Measurements from ENCODE around the gene CRYGS. TPM values are rescaled to one million over a fixed set of nuclear protein-coding genes. Genes with fewer than 3 reads are reported as not detected.
"Not testable (repeated sequence)": the region's sequence is repeated elsewhere in the genome, so short reads cannot be mapped to it uniquely, and the experiment has no call there.

Gene CRYGS
- total RNA-seq, 1 donor from 2014 or later: 4.4 TPM

DNA sequence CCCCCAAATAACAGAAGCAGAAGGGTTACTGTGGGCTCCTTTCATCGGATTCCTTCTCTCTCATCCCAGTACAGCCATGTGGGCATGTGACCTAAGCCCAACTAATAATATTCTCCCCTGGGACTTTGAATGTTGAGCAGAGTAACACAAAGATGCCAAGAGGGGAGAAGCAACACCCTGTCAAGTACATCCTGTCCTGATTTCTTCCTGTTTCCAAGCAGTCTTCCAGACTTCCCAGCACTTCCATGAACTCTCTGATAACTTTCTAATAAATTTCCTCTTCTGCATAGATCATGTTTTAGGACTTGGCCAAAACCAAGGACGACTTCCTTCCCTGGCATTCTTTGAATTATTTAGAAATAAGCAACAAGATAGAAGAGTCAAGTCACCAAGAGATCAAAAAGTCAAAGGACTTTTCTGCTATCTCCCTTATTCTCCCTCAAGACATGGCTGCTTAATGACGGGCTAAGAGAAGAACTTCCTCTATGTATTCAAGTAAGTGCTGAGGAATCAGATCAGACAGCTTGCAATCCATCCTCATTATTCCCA, 37.9 kb downstream of the CRYGS start:
- H3K27ac Mint-ChIP-seq: no peak overlapping the region
- H3K27me3 Mint-ChIP-seq (ENCODE audit: low read depth): peaks cover 34% of the 10 kb centered on the region
- no peak for DNase-seq (ENCODE audit: low spot score in 2 of 2, unreplicated experiment in 2 of 2)
- H3K4me1 Mint-ChIP-seq: peaks cover 27% of the 10 kb centered on the region
- TF ChIP-seq, protein P1, sequence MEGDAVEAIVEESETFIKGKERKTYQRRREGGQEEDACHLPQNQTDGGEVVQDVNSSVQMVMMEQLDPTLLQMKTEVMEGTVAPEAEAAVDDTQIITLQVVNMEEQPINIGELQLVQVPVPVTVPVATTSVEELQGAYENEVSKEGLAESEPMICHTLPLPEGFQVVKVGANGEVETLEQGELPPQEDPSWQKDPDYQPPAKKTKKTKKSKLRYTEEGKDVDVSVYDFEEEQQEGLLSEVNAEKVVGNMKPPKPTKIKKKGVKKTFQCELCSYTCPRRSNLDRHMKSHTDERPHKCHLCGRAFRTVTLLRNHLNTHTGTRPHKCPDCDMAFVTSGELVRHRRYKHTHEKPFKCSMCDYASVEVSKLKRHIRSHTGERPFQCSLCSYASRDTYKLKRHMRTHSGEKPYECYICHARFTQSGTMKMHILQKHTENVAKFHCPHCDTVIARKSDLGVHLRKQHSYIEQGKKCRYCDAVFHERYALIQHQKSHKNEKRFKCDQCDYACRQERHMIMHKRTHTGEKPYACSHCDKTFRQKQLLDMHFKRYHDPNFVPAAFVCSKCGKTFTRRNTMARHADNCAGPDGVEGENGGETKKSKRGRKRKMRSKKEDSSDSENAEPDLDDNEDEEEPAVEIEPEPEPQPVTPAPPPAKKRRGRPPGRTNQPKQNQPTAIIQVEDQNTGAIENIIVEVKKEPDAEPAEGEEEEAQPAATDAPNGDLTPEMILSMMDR (IDR thresholded peaks at IDR 0.05; ENCODE audit: unreplicated experiment): no peak
- H3K4me3 Mint-ChIP-seq: no peak overlapping the region
- no peaks in the 10 kb centered on the region for H3K36me3 Mint-ChIP-seq
- H3K9me3 Mint-ChIP-seq: peaks cover under 1% of the 10 kb centered on the region

DNA sequence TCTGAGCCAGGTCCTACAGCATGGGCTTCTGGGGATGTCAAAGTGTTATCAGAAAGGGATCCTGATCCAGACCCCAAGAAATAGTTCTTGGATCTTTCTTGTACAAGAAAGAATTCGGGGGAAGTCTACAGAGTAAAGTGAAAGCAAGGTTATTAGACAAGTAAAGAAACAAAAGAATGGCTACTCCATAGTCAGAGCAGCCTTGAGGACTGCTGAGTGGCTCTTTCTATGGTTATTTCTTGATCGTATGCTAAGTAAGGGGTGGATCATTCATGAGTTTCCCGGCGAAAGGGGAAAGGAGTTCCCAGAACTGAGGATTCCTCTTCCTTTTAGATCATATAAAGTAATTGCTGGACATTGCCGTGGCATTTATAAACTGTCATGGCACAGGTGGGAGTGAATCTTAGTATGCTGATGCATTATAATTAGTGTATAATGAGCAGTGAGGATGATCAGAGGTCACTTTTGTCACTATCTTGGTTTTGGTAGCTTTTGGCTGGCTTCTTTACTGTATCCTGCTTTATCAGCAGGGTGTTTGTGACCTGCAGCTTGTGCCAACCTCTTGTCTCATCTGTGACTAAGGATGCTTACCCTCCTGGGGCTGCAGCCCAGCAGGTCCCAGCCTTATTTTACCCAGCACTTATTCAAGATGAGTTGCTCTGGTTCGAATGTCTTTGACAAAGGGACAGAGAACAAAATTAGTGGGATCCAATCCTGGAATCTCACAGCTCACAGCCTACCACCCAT, 41.0 kb downstream of the CRYGS start:
- no peak overlapping the region for H3K4me3 Mint-ChIP-seq
- TF ChIP-seq, protein P1 (IDR thresholded peaks at IDR 0.05; ENCODE audit: unreplicated experiment): no peak
- H3K36me3 Mint-ChIP-seq: no peaks in the 10 kb centered on the region
- H3K27me3 Mint-ChIP-seq (ENCODE audit: low read depth): peaks cover 42% of the 10 kb centered on the region
- peaks cover 27% of the 10 kb centered on the region for H3K4me1 Mint-ChIP-seq
- H3K9me3 Mint-ChIP-seq: peaks cover 24% of the 10 kb centered on the region
- H3K27ac Mint-ChIP-seq: no peak overlapping the region
- DNase-seq (ENCODE audit: low spot score in 2 of 2, unreplicated experiment in 2 of 2): no peak

GRCh38 chr3:186502138-186502948, 41.8 kb downstream of the CRYGS start:
- TF ChIP-seq, protein P1 (IDR thresholded peaks at IDR 0.05; ENCODE audit: unreplicated experiment): no peak
- peaks cover 27% of the 10 kb centered on the region for H3K4me1 Mint-ChIP-seq
- no peaks in the 10 kb centered on the region for H3K36me3 Mint-ChIP-seq
- peaks cover 42% of the 10 kb centered on the region for H3K27me3 Mint-ChIP-seq (ENCODE audit: low read depth)
- H3K4me3 Mint-ChIP-seq: no peak overlapping the region
- H3K27ac Mint-ChIP-seq: no peak overlapping the region
- no peak for DNase-seq (ENCODE audit: low spot score in 2 of 2, unreplicated experiment in 2 of 2)
- peaks cover 25% of the 10 kb centered on the region for H3K9me3 Mint-ChIP-seq

GRCh38 chr3:186499949-186500348, 44.2 kb downstream of the CRYGS start:
- not testable (repeated sequence) for DNase-seq (ENCODE audit: low spot score in 2 of 2, unreplicated experiment in 2 of 2); H3K27ac Mint-ChIP-seq; H3K36me3 Mint-ChIP-seq; H3K4me3 Mint-ChIP-seq
- H3K27me3 Mint-ChIP-seq (ENCODE audit: low read depth): peaks cover 38% of the 10 kb centered on the region
- H3K4me1 Mint-ChIP-seq: peaks cover 17% of the 10 kb centered on the region
- H3K9me3 Mint-ChIP-seq: peaks cover 25% of the 10 kb centered on the region

DNA sequence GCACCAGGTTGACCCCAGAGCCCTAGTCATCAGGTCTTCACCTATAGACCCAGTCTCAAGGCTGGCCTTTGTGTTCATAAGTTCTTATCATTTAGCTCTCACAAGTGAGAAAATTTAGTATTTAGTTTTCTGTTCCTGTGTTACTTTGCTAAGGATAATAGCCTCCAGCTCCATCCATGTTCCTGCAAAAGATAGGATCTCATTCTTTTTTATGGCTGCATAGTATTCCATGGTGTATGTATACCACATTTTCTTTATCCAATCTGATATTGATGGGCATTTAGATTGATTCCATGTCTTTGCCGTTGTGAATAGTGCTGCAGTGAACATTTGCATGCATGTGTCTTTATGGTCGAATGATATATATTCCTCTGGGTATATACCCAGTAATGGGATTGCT, 46.2 kb downstream of the CRYGS start:
- not testable (repeated sequence) for H3K36me3 Mint-ChIP-seq; H3K27ac Mint-ChIP-seq; H3K4me3 Mint-ChIP-seq; DNase-seq (ENCODE audit: low spot score in 2 of 2, unreplicated experiment in 2 of 2)
- Mint-ChIP-seq H3K4me1 (peaks cover 12% of the 10 kb centered on the region), H3K9me3 (peaks cover 25% of the 10 kb centered on the region), H3K27me3 (ENCODE audit: low read depth) (peaks cover 38% of the 10 kb centered on the region)

- Mint-ChIP-seq H3K9me3 (peaks cover 25% of the 10 kb centered on the region), H3K36me3 (no peaks in the 10 kb centered on the region), H3K27me3 (ENCODE audit: low read depth) (peaks cover 35% of the 10 kb centered on the region), H3K4me3 (no peak overlapping the region), H3K4me1 (peaks cover 8% of the 10 kb centered on the region), H3K27ac (no peak overlapping the region)
- TF ChIP-seq, protein P1 (IDR thresholded peaks at IDR 0.05; ENCODE audit: unreplicated experiment): no peak
- DNase-seq (ENCODE audit: low spot score in 2 of 2, unreplicated experiment in 2 of 2): no peak
These were observed 46.6 kb downstream of the CRYGS start for GRCh38 chr3:186497608-186498007.
